HuH-7 (cell line): ENCODE results near the gene UBASH3B.
"Not testable (repeated sequence)": the region's sequence is repeated elsewhere in the genome, so short reads cannot be mapped to it uniquely, and the experiment has no call there.

Experiments used
- DNase-seq: peaks from one replicate; pipeline ENCODE4 v3.0.0; 2011; ENCODE audit warnings: low spot score

Gene UBASH3B

GRCh38 chr11:122852796-122853160, 197.3 kb downstream of the UBASH3B start:
- DNase-seq = no peak

GRCh38 chr11:122853261-122853660, 197.7 kb downstream of the UBASH3B start:
- DNase-seq = no peak

GRCh38 chr11:122853971-122854446, 198.5 kb downstream of the UBASH3B start:
- DNase-seq = peak; percentile 49

- no peak for DNase-seq
Measured at GRCh38 chr11:122861631-122862030, 206.1 kb downstream of the UBASH3B start.

- DNase-seq = no peak
Measured at GRCh38 chr11:122862091-122862490, 206.6 kb downstream of the UBASH3B start.

- not testable (repeated sequence) for DNase-seq
Measured at GRCh38 chr11:122863154-122863553, 207.6 kb downstream of the UBASH3B start.

GRCh38 chr11:122863704-122864326, 208.3 kb downstream of the UBASH3B start:
- peak; percentile 16 for DNase-seq
